HG03520 (cell line): ENCODE data around the gene IL21R.
"Not testable (repeated sequence)": the region's sequence is repeated elsewhere in the genome, so short reads cannot be mapped to it uniquely, and the experiment has no call there.

ENCODE experiments used
- ATAC-seq: cut with Tn5 transposase; IDR thresholded peaks from one replicate; pipeline ENCODE4 v1.9.1; 2021; ENCODE audit warnings: mild to moderate bottlenecking, moderate library complexity; ENCODE audit not compliant: unreplicated experiment

IL21R gene

GRCh38 chr16:27374804-27375425 is 27.1 kb upstream of the IL21R start:
- peak; percentile 44 for ATAC-seq

DNA sequence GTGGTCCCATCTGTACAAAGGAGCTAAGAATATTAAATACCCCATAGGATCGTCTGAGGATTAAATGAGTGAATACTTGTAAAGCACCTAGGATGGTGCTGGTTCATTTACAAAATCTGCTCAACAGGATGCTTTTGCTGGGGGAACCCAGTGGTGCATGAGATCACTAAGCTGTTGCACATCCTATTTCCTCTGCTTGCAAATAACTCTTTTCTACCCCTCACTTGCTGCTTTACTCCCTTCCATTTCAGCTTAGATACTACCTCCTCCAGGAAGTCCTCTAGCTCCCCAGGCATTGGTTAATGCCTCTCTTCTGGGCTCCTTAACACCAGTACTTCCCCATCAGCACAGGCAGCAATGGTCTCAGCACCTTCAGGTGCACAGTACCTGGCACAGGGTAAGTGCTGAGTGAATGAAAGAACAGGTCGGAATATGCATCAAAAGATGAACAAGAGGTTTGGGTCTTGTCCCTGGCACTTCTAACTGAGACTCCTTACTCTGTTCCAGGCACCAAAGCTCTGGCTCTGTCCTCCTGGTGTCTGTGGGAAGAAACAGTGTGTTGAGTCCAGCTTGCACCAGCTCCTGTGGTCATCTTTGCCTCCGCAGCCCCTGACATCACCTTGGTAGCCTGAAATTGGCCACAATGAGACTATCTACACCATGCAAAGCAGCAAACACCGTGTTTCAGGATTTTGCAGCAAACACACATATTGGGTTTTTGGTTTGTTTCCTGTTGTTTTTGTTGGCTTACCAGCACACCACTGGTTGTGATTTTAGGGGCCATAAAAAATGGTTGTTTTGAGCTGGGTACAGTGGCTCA is 24.1 kb upstream of the IL21R start:
- no peak for ATAC-seq

DNA sequence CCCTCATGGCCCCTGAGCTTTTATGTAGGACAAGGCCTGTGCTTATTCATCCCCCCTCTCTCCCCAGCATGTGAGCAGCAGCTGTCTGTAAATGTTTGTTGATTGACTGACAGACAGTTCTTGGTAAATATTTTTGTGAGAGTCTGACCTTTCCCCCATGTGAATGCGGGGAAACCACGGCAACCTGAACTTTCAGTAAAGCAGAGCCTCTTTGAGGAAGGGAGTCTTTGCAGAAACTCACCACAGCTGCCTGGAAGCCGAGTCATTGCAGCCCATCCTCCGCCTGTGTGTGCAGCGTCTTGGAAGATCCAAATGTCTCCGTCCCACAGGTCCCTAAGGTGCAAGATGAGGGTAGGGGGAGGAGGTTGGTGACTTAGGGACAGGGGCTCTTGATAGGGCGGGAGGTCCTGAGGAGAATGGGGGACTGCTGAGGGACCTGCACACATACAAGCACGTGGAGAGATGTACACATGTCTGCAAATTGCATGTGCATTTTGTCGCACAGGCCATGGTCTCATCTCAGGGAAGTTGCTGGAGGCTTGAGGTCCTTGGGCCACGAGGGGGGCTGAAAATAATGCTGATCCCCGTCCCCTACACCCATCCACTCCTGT is 23.0 kb upstream of the IL21R start:
- no peak for ATAC-seq

DNA sequence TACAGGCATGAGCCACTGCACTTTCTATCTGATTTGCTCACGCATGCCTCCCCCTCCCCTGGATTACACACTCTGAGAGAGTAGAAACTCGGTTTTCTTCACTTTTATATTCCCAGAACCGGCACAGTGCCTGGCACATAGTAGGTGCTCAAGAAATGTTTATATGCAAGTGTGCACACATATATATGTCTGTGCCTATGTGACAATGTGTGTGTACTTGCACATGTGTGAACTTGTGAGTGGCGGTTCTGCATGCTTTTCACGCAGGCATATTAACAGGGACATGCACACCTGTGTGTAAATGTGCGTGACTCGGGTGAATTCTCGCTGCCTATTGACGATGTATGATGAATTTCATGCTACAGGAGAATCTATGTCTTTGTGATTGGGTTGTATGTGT is 22.1 kb upstream of the IL21R start:
- no peak for ATAC-seq

- no peak for ATAC-seq
These were observed 20.7 kb upstream of the IL21R start for GRCh38 chr16:27381236-27381635.

DNA sequence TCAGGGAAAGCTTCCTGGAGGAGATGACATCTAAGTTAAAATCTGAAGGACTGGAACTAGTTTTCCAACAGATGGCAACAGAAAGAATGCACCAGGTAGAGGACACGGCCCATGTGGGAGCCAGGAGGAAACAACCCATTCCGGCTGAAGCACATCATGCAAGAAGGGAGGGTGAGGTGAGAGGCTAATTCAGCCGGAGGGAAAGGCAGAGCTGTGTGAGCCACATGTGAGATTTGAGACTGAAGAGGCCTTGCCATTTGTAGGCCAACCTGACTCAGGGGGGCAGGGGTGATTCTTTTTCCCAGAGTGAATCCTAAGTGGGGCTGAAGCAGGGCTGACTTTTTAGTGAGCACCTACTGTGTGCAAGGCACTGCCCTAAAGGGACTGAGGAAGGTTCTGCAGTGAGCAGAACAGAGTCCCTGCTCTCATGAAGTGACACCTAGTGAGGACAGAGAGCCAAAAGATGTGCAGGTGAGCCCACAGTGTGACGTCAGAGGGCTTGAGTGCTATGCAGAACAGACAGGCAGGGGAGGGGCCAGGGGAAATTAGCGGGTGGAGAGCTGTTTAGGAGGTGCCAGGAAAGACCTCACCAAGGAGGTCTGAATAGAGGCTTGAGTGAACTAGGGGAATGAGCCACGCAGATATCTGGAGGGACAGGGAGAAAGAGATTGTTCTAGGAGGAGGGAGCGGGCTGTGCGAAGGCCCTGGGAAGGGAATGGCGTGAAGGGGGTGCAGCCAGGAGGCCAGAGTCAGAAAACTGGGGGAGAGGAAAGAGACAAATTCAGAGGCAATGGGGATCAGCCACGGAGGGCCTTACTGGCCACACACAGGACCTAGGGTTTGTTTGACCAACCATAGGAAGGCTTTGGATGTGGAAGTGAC is 19.8 kb upstream of the IL21R start:
- no peak for ATAC-seq

GRCh38 chr16:27383556-27384243 is 18.3 kb upstream of the IL21R start:
- no peak for ATAC-seq

- no peak for ATAC-seq
These were observed 17.5 kb upstream of the IL21R start for GRCh38 chr16:27384425-27384824.

- no peak for ATAC-seq
These were observed 16.6 kb upstream of the IL21R start for GRCh38 chr16:27385398-27385797.

GRCh38 chr16:27386674-27387073 is 15.3 kb upstream of the IL21R start:
- ATAC-seq: no peak

GRCh38 chr16:27387724-27388123 is 14.2 kb upstream of the IL21R start:
- peak; percentile 87 for ATAC-seq

DNA sequence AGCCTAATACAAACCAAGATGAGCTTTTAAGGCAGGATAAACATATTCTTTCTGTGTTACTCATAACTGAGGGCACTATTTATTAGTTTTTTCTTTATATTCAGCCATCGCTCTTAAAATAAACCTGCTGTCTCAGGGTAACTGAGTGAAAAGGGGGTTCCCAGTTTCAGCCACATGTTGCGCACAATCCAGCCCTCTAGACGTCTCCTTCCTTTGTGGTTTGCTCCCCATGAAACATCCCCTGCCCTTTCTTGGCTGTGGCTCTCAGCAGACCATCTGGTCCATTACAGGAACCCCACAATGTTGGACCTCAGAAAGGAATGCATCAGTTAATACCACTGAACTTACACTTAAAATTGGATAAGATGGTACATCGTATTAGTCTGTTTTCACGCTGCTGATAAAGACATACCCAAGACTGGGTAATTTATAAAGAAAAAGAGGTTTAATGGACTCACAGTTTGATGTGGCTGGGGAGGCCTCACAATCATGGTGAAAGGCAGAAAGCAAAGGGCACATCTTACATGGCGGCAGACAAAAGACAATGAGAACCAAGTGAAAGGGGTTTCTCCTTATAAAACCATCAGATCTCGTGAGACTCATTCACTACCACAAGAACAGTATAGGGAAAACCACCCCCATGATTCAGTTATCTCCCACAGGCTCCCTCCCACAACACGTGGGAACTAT is 12.6 kb upstream of the IL21R start:
- no peak for ATAC-seq

DNA sequence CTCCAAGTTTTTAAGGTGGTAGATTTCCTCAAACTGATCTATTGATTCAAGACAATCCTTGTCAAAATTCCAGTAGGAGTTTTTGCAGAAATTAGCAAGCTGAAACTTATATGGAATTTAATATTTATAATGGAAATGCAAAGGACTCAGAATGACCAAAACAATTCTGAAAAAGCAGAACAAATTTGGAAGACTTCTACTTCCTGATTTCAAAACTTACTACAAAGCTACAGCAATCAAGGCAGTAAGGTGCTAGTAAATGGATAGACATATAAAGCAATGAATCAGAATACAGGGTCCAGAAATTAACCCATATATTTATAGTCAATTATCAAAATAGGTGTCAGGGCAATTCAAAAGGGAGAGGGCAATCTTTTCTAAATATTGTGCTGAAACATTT is 11.8 kb upstream of the IL21R start:
- no peak for ATAC-seq

- no peak for ATAC-seq
These were observed 9.3 kb upstream of the IL21R start for GRCh38 chr16:27392671-27393070.

- ATAC-seq: no peak
These were observed 7.5 kb upstream of the IL21R start for GRCh38 chr16:27394516-27394915.

GRCh38 chr16:27398341-27398893 is 3.6 kb upstream of the IL21R start:
- ATAC-seq: not testable (repeated sequence)

DNA sequence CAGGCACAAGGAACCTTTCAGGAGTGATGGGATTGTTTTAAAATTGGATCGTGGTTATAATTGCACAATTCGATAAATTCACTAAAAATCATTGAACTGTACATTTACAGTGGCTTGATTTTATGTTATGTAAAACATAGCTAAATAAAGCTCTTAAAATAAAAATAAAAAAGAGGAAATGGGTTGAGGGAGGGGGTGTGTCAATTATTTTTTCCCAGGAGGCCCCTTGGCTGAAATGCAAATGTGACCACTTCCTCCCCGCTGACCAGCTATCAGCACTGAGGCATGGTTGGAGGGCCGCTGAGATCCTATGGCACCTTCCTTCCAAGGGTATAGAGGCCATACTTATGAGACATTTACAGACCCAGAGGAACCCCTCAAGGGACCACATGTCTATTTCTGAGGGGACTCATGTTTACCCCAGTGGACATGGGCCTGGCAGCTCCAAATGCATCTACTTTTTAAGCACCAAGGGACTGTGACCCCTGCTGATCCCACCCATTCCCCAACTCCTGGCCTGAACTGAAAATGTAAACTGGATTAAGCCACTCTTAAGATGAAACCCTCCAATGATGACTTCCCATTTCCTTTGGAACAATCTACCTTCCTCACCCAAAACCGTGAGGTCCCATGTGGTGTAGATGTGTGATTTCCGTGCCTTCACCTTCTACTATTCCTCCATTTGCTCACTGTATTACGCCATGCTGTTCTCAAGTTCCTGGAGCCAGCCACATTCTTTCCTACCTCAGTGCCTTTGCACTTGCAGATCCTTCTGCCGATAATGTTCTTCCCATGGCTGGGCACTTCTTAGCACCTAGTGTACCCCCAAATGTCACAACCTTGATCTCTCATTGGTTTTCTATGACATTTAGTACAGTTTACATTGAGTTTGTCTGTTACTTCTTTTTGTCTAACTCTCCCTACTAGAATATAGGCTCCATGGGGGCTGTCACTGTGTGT is 2.8 kb upstream of the IL21R start:
- ATAC-seq: no peak

GRCh38 chr16:27399969-27400368 is 2.0 kb upstream of the IL21R start:
- no peak for ATAC-seq
